ENCODE results near the gene SLC39A13.

Gene SLC39A13

DNA sequence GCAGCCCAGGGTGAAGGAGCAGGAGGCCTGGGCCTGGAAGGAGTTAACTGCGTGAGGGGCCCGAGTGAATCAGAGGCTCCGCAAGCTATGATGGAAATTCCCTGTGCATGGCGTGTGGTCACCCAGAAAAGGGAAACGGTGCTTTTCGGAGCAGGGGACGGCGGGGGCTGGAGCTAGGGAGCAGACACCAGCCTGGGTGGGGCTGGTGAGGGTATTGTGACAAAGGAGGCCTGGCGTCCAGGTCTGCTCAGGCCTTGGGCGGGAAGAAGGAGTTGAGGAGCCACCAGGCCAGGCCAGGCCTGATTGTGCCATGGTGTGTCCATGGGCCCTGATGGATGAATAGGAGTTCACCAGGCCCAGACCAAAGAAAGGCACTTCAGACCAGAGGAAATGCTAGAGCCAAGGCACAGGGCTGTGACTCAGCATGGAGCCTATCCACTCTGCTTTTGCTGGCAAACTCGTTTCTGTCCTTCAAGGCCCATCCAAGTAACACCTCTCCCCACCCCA lies 17.3 kb upstream of the SLC39A13 start:
- no peak overlapping the region for H3K27ac ChIP-seq
- no peak for TF ChIP-seq ZFX (IDR thresholded peaks at IDR 0.05; ENCODE audit: borderline replicate concordance)
- TF ChIP-seq, protein P1, sequence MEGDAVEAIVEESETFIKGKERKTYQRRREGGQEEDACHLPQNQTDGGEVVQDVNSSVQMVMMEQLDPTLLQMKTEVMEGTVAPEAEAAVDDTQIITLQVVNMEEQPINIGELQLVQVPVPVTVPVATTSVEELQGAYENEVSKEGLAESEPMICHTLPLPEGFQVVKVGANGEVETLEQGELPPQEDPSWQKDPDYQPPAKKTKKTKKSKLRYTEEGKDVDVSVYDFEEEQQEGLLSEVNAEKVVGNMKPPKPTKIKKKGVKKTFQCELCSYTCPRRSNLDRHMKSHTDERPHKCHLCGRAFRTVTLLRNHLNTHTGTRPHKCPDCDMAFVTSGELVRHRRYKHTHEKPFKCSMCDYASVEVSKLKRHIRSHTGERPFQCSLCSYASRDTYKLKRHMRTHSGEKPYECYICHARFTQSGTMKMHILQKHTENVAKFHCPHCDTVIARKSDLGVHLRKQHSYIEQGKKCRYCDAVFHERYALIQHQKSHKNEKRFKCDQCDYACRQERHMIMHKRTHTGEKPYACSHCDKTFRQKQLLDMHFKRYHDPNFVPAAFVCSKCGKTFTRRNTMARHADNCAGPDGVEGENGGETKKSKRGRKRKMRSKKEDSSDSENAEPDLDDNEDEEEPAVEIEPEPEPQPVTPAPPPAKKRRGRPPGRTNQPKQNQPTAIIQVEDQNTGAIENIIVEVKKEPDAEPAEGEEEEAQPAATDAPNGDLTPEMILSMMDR (IDR thresholded peaks at IDR 0.05), result no peak

GRCh38 chr11:47391711-47392432 lies 16.5 kb upstream of the SLC39A13 start:
- TF ChIP-seq, protein P1 (IDR thresholded peaks at IDR 0.05), result no peak
- TF ChIP-seq ZFX (IDR thresholded peaks at IDR 0.05; ENCODE audit: borderline replicate concordance), result no peak
- H3K27ac ChIP-seq, result no peak overlapping the region

GRCh38 chr11:47392546-47393162 lies 15.7 kb upstream of the SLC39A13 start:
- TF ChIP-seq ZFX (IDR thresholded peaks at IDR 0.05; ENCODE audit: borderline replicate concordance), result no peak
- TF ChIP-seq, protein P1 (IDR thresholded peaks at IDR 0.05), result no peak
- H3K27ac ChIP-seq, result no peak overlapping the region

GRCh38 chr11:47393163-47394049 lies 15.0 kb upstream of the SLC39A13 start:
- TF ChIP-seq, protein P1 (IDR thresholded peaks at IDR 0.05), result no peak
- TF ChIP-seq ZFX (IDR thresholded peaks at IDR 0.05; ENCODE audit: borderline replicate concordance), result no peak
- H3K27ac ChIP-seq, result no peak overlapping the region

DNA sequence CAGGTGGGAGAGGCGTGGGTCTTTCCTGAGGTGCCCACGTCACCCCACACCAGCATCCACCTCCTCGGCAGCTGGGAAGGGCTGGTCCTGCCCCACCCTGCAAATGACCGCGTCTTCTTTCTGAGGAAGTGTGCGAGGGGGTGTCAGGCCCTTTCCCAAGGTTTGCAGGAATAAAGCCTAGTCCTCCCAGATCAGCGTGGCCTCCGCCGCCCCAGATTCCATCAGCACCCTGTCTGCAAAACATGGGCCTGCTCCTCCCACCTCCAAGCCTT lies 14.4 kb upstream of the SLC39A13 start:
- TF ChIP-seq ZFX (IDR thresholded peaks at IDR 0.05; ENCODE audit: borderline replicate concordance), result no peak
- TF ChIP-seq, protein P1 (IDR thresholded peaks at IDR 0.05), result no peak
- H3K27ac ChIP-seq, result no peak overlapping the region

DNA sequence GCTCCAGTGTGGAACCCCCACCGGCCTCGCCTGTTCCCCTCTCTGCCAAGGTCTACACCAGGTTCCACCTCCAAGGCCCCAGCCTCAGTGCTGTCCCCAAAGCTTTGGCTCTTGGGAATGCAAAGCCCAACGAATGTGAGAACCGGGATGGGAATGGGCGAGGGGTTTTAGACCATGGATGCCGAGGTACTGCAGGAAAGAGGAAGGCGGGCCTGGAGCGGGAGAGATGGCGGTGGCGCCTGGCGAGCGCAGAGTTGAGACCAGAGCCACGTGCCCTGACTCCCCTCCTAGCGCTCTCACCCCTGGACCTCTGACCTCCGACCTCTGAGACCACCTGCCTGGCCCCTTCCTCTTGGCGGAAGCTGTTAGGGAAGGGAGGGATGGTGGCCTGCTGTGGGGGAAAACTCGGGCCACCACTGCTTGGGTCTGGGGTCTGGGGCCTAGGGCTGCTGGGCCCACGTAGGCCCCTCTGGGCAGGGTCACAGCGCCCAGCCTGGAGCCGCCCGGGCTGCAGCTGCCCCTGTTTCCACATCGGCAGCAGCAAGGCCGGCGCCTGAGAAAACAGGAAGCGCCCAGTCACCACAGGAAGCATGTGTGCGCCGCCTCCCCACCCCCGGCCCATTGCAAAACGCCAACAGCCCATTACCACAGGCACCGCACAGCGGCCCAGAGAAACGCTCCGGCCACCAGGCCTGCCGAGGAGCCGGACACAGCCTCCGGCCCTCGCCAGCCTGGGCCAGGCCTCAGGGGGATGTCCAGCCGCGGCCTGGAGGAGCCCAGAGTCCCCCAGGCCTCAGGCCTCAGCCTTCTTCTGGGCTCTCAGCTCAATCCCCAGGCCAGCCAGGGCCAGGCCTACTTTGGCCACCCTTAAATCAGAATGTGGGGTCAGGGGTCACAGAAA lies 13.8 kb upstream of the SLC39A13 start:
- TF ChIP-seq, protein P1 (IDR thresholded peaks at IDR 0.05), result no peak
- TF ChIP-seq ZFX (IDR thresholded peaks at IDR 0.05; ENCODE audit: borderline replicate concordance), result no peak
- no peak overlapping the region for H3K27ac ChIP-seq

Data from 22Rv1 (cell line).